Measurements from ENCODE around the gene TH.

DNA sequence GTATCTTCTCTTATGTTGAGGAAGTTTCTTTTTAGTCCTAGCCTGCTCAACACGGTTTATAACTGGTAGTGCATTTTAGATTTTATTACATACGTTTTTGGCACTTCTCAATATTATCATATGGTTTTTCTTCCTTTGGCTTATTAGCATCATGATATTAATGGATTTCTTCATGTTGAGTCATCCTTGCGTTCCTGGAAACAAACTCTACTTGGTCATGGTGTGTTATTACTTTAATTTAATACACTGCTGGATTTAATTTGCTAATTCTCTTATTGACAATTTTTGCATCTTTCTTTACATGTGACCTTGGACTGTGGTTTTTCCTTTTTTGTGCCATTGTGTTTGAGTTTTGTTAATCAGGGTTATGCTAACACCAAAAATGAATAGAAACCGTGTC, 52.9 kb downstream of the TH start:
- TF ChIP-seq, protein P1, sequence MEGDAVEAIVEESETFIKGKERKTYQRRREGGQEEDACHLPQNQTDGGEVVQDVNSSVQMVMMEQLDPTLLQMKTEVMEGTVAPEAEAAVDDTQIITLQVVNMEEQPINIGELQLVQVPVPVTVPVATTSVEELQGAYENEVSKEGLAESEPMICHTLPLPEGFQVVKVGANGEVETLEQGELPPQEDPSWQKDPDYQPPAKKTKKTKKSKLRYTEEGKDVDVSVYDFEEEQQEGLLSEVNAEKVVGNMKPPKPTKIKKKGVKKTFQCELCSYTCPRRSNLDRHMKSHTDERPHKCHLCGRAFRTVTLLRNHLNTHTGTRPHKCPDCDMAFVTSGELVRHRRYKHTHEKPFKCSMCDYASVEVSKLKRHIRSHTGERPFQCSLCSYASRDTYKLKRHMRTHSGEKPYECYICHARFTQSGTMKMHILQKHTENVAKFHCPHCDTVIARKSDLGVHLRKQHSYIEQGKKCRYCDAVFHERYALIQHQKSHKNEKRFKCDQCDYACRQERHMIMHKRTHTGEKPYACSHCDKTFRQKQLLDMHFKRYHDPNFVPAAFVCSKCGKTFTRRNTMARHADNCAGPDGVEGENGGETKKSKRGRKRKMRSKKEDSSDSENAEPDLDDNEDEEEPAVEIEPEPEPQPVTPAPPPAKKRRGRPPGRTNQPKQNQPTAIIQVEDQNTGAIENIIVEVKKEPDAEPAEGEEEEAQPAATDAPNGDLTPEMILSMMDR (IDR thresholded peaks at IDR 0.05), result no peak
- TF ChIP-seq POLR2AphosphoS5 (IDR thresholded peaks at IDR 0.05) (no peak), EP300 (IDR thresholded peaks at IDR 0.05) (no peak), POLR2A (IDR thresholded peaks at IDR 0.05; ENCODE audit: low read depth) (no peak)
